SK-N-SH treated with all-trans-retinoic acid at 6 μM for 48 hours (cell line): ENCODE data around the gene PHF19.

Source experiments
- ATAC-seq: fragments of 200-7000 bp; cut with Tn5 transposase; 3 replicates; pipeline ENCODE4 v1.9.1; 2020; ENCODE audit warnings: mild to moderate bottlenecking, moderate library complexity
- ARNTL ChIP-seq: fragments of 450-650 bp; formaldehyde crosslinking; IDR thresholded peaks from 2 replicates; pipeline ENCODE4 v1.5.0; 2020; ENCODE audit warnings: low read depth, mild to moderate bottlenecking, moderate library complexity, borderline replicate concordance
- BACH2 ChIP-seq: fragments of 250-450 bp; sonication (Bioruptor Pico); IDR thresholded peaks from 2 replicates; pipeline ENCODE4 v1.9.0; 2021; ENCODE audit warnings: mild to moderate bottlenecking, borderline replicate concordance
- GLIS3 ChIP-seq: fragments of 250-450 bp; sonication (Bioruptor Pico); IDR thresholded peaks from 2 replicates; pipeline ENCODE4 v1.5.0; 2020; ENCODE audit warnings: mild to moderate bottlenecking, moderate library complexity
- PPARA ChIP-seq: fragments of 250-450 bp; sonication (Bioruptor Pico); IDR thresholded peaks from 2 replicates; pipeline ENCODE4 v1.5.0; 2020; ENCODE audit warnings: mild to moderate bottlenecking, borderline replicate concordance
- TCF4 ChIP-seq: fragments of 250-450 bp; sonication (Bioruptor Pico); IDR thresholded peaks from 2 replicates; pipeline ENCODE4 v1.8.0; 2021; ENCODE audit warnings: mild to moderate bottlenecking, moderate library complexity, borderline replicate concordance
- TOX ChIP-seq: fragments of 250-450 bp; sonication (Bioruptor Pico); IDR thresholded peaks from 2 replicates; pipeline ENCODE4 v1.8.0; 2021; ENCODE audit warnings: mild to moderate bottlenecking, moderate library complexity, borderline replicate concordance
- ZC3H10 ChIP-seq: fragments of 250-450 bp; sonication (Bioruptor Pico); IDR thresholded peaks from 2 replicates; pipeline ENCODE4 v1.5.1; 2021; ENCODE audit warnings: mild to moderate bottlenecking, moderate library complexity
- ZFP3 ChIP-seq: fragments of 250-450 bp; sonication (Bioruptor Pico); IDR thresholded peaks from 2 replicates; pipeline ENCODE4 v1.5.0; 2020; ENCODE audit warnings: mild to moderate bottlenecking, moderate library complexity
- ZFP30 ChIP-seq: fragments of 450-650 bp; formaldehyde crosslinking; IDR thresholded peaks from 2 replicates; pipeline ENCODE4 v1.5.0; 2022; ENCODE audit warnings: mild to moderate bottlenecking, moderate library complexity
- ZNF565 ChIP-seq: fragments of 450-650 bp; formaldehyde crosslinking; conservative IDR thresholded peaks from 2 replicates; pipeline ENCODE4 v1.5.0; 2020; ENCODE audit warnings: low read depth, mild to moderate bottlenecking, moderate library complexity
- ZNF70 ChIP-seq: fragments of 450-650 bp; formaldehyde crosslinking; IDR thresholded peaks from 2 replicates; pipeline ENCODE4 v1.5.0; 2020; ENCODE audit warnings: mild to moderate bottlenecking, moderate library complexity
- TF ChIP-seq, protein P1 (sequence below): fragments of 250-450 bp; sonication (Bioruptor Pico); IDR thresholded peaks from 2 replicates; pipeline ENCODE4 v1.5.1; 2020; ENCODE audit warnings: low read depth, mild to moderate bottlenecking, moderate library complexity
- TF ChIP-seq, protein P2 (sequence below): fragments of 250-450 bp; sonication (Bioruptor Pico); IDR thresholded peaks from 2 replicates; pipeline ENCODE4 v1.5.0; 2020; ENCODE audit warnings: mild to moderate bottlenecking, moderate library complexity
- TF ChIP-seq, protein P3 (sequence below): fragments of 250-450 bp; sonication (Bioruptor Pico); IDR thresholded peaks from 2 replicates; pipeline ENCODE4 v1.8.0; 2020; ENCODE audit warnings: mild to moderate bottlenecking, moderate library complexity, borderline replicate concordance
- TF ChIP-seq, protein P4 (sequence below): fragments of 250-450 bp; sonication (Bioruptor Pico); IDR thresholded peaks from 2 replicates; pipeline ENCODE4 v1.8.0; 2021; ENCODE audit warnings: low read depth, mild to moderate bottlenecking, moderate library complexity, borderline replicate concordance

Gene PHF19

DNA sequence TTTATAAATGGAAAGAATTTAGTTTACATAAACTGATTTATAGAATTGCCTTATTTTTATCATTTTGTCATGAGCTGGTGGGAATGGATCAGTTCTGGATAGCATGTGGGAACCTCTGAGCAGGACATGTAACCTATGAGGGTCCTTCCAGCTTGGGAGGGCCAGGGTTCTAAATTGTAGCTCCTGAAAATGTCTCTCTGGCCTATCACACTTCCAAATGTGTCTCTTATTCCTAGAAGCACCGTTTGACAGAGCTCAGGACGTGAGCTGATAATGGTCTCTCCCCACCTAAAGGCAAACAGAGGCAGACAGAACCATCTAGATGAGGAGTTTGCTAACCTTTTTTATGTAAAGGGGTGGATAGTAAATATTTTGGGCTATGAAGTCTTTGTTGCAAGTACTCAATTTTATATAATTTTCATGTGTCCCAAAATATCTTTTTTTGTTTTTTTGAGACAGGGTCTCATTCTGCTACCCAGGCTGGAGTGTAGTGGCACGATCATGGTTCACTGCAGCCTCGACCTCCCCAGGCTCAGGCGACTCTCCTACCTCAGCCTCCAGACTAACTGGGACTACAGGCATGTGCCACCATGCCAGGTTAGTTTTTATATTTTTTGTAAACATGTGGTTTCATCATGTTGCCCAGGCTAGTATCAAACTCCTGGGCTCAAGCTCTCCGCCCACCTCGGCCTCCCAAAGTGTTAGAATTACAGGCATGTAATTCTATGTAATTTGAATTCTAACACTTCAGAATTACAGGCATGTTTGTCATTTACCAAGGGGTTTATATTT lies 45.6 kb upstream of the PHF19 start:
- TF ChIP-seq, protein P1, sequence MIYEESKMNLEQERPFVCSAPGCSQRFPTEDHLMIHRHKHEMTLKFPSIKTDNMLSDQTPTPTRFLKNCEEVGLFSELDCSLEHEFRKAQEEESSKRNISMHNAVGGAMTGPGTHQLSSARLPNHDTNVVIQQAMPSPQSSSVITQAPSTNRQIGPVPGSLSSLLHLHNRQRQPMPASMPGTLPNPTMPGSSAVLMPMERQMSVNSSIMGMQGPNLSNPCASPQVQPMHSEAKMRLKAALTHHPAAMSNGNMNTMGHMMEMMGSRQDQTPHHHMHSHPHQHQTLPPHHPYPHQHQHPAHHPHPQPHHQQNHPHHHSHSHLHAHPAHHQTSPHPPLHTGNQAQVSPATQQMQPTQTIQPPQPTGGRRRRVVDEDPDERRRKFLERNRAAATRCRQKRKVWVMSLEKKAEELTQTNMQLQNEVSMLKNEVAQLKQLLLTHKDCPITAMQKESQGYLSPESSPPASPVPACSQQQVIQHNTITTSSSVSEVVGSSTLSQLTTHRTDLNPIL (CRISPR knock-in tag), result no peak
- no peak for TF ChIP-seq ARNTL (CRISPR knock-in tag)
- TF ChIP-seq BACH2 (CRISPR knock-in tag), result no peak
- no peak for TF ChIP-seq ZC3H10 (CRISPR knock-in tag)
- TF ChIP-seq ZNF565 (CRISPR knock-in tag), result no peak
- TF ChIP-seq, protein P2, sequence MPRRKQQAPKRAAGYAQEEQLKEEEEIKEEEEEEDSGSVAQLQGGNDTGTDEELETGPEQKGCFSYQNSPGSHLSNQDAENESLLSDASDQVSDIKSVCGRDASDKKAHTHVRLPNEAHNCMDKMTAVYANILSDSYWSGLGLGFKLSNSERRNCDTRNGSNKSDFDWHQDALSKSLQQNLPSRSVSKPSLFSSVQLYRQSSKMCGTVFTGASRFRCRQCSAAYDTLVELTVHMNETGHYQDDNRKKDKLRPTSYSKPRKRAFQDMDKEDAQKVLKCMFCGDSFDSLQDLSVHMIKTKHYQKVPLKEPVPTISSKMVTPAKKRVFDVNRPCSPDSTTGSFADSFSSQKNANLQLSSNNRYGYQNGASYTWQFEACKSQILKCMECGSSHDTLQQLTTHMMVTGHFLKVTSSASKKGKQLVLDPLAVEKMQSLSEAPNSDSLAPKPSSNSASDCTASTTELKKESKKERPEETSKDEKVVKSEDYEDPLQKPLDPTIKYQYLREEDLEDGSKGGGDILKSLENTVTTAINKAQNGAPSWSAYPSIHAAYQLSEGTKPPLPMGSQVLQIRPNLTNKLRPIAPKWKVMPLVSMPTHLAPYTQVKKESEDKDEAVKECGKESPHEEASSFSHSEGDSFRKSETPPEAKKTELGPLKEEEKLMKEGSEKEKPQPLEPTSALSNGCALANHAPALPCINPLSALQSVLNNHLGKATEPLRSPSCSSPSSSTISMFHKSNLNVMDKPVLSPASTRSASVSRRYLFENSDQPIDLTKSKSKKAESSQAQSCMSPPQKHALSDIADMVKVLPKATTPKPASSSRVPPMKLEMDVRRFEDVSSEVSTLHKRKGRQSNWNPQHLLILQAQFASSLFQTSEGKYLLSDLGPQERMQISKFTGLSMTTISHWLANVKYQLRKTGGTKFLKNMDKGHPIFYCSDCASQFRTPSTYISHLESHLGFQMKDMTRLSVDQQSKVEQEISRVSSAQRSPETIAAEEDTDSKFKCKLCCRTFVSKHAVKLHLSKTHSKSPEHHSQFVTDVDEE (CRISPR knock-in tag), result no peak
- no peak for TF ChIP-seq ZNF70 (CRISPR knock-in tag)
- no peak for TF ChIP-seq TCF4
- TF ChIP-seq, protein P3, sequence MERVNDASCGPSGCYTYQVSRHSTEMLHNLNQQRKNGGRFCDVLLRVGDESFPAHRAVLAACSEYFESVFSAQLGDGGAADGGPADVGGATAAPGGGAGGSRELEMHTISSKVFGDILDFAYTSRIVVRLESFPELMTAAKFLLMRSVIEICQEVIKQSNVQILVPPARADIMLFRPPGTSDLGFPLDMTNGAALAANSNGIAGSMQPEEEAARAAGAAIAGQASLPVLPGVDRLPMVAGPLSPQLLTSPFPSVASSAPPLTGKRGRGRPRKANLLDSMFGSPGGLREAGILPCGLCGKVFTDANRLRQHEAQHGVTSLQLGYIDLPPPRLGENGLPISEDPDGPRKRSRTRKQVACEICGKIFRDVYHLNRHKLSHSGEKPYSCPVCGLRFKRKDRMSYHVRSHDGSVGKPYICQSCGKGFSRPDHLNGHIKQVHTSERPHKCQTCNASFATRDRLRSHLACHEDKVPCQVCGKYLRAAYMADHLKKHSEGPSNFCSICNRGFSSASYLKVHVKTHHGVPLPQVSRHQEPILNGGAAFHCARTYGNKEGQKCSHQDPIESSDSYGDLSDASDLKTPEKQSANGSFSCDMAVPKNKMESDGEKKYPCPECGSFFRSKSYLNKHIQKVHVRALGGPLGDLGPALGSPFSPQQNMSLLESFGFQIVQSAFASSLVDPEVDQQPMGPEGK (CRISPR knock-in tag), result no peak
- TF ChIP-seq GLIS3 (CRISPR knock-in tag), result no peak
- TF ChIP-seq, protein P4, sequence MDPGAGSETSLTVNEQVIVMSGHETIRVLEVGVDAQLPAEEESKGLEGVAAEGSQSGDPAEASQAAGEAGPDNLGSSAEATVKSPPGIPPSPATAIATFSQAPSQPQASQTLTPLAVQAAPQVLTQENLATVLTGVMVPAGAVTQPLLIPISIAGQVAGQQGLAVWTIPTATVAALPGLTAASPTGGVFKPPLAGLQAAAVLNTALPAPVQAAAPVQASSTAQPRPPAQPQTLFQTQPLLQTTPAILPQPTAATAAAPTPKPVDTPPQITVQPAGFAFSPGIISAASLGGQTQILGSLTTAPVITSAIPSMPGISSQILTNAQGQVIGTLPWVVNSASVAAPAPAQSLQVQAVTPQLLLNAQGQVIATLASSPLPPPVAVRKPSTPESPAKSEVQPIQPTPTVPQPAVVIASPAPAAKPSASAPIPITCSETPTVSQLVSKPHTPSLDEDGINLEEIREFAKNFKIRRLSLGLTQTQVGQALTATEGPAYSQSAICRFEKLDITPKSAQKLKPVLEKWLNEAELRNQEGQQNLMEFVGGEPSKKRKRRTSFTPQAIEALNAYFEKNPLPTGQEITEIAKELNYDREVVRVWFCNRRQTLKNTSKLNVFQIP (CRISPR knock-in tag), result no peak
- no peak for TF ChIP-seq ZFP30 (CRISPR knock-in tag)
- TF ChIP-seq PPARA, result no peak
- no peak for TF ChIP-seq ZFP3
- TF ChIP-seq, all 23 proteins: peak for 0
- ATAC-seq, result no peak

DNA sequence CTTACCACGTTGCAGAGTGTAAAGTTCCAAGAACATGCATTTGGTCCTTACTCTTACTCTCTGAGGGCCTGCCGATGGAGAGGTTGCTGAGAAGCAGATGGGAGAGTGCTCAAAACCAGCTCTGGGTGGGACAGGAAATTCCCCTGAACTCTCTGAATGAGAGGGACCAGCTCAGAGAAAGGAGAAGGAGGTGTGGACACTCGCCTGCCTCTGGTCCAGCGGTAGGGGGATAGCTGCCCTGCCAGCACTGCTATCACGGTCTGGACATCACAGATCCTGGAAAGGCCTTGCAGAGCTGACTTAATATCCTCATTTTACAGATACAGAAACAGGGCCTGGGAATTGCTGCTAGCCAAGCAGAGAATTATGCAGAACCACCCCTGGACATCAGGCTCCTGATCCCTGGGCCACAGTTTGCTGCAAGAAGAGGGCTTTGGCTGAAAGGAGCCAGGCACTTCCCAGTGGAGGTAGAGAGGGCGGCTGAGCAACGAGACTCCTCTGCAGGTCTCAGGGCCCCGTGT lies 44.7 kb upstream of the PHF19 start:
- ATAC-seq, result peak; percentile 47; the same call in 1 of the 3 replicates
- TF ChIP-seq ZNF70 (CRISPR knock-in tag) (no peak), TCF4 (0 out of 2 replicates have a peak, but pooled peaks have one; percentile 22), TOX (CRISPR knock-in tag) (no peak), ZNF565 (CRISPR knock-in tag) (no peak)
- TF ChIP-seq, protein P2 (CRISPR knock-in tag), result 0 out of 2 replicates have a peak, but pooled peaks have one; percentile 34

DNA sequence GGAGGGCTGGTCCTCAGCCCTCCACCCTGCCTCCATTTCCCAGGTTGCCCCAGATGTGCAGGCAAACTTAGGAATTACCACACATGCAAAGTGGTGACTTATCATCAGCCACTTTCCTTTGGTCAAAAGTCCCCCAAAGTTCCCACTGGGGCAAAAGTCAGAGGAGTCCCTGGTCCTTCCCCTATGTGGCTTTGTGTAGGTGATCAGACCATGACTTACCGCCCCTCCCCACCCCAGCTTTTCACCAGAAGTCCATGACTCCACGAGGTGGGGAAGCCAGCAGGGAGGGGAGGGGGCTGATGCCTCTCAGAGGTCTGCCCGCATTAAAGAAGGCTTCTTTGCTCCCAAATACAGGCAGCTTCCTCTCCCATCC lies 43.8 kb upstream of the PHF19 start:
- ATAC-seq, result no peak
- no peak for TF ChIP-seq PPARA
